ENCODE results near the gene EYS. TPM values are rescaled to one million over a fixed set of nuclear protein-coding genes. Genes with fewer than 3 reads are reported as not detected.

Gene EYS
- total and polyA plus RNA-seq, 4 donors: 0.08 to 0.63 (median 0.36) TPM

DNA sequence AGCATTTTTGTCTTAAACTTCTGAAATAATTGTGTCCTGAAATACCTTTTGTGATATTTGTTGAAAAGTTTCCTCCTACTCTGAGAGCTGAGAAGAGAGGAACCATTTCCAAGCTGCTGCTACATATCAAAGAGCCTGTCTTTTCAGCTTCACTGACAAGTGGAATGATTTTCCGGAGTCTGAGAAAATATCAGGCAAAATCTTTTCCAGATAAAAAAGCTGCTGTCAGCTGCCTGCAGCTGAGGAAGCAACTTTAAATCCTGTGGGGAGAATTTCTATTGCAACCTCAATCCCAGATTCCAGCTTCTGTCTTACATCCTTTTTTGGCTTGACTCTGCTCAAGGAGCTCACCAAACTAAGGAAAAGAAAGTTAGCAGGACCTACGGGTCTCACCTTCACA lies 1167.1 kb downstream of the EYS start:
- WGBS: 53% methylated on average over 2 of the region's 2 CpGs
- H3K4me3 ChIP-seq (ENCODE audit: low read depth in 1 of 3, low read length in 3 of 3): no peak overlapping the region
- H3K27me3 ChIP-seq (ENCODE audit: control insufficient read depth in 4 of 4, insufficient read depth in 4 of 4, low read length in 3 of 4): no peaks in the 10 kb centered on the region
- no peaks in the 10 kb centered on the region for H3K36me3 ChIP-seq (ENCODE audit: control insufficient read depth in 4 of 4, insufficient read depth in 3 of 4, low read depth in 1 of 4, low read length in 3 of 4)
- H3K4me1 ChIP-seq (ENCODE audit: control insufficient read depth in 4 of 4, insufficient read depth in 4 of 4, low read length in 3 of 4): no peaks in the 10 kb centered on the region
- TF ChIP-seq EGR1 (IDR thresholded peaks at IDR 0.05; ENCODE audit: low read depth in 2 of 2): no peak
- TF ChIP-seq JUND (IDR thresholded peaks at IDR 0.05): no peak
- TF ChIP-seq RAD21 (IDR thresholded peaks at IDR 0.05): no peak
- H3K27ac ChIP-seq (ENCODE audit: low read depth in 1 of 2, low read length in 2 of 2): no peak overlapping the region
- no peak overlapping the region for H3K9ac ChIP-seq (ENCODE audit: low read depth in 1 of 2, low read length in 2 of 2)
- no peaks in the 10 kb centered on the region for H3K9me3 ChIP-seq (ENCODE audit: control insufficient read depth in 4 of 4, low read length in 3 of 4)
- DNase-seq (ENCODE audit: low spot score): no peak

- TF ChIP-seq, protein P1, sequence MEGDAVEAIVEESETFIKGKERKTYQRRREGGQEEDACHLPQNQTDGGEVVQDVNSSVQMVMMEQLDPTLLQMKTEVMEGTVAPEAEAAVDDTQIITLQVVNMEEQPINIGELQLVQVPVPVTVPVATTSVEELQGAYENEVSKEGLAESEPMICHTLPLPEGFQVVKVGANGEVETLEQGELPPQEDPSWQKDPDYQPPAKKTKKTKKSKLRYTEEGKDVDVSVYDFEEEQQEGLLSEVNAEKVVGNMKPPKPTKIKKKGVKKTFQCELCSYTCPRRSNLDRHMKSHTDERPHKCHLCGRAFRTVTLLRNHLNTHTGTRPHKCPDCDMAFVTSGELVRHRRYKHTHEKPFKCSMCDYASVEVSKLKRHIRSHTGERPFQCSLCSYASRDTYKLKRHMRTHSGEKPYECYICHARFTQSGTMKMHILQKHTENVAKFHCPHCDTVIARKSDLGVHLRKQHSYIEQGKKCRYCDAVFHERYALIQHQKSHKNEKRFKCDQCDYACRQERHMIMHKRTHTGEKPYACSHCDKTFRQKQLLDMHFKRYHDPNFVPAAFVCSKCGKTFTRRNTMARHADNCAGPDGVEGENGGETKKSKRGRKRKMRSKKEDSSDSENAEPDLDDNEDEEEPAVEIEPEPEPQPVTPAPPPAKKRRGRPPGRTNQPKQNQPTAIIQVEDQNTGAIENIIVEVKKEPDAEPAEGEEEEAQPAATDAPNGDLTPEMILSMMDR (IDR thresholded peaks at IDR 0.05; ENCODE audit: low read depth, low read length, missing input control): no peak
- TF ChIP-seq FOXA1 (IDR thresholded peaks at IDR 0.05): no peak
- TF ChIP-seq HNF4G (IDR thresholded peaks at IDR 0.05): no peak
- TF ChIP-seq GABPA (IDR thresholded peaks at IDR 0.05 in 1 of 2, conservative IDR thresholded peaks at IDR 0.05 in 1 of 2): no peak
- no peak for TF ChIP-seq HNF4A (conservative IDR thresholded peaks at IDR 0.05)
- TF ChIP-seq JUND (IDR thresholded peaks at IDR 0.05): no peak
- no peak for TF ChIP-seq TAF1 (conservative IDR thresholded peaks at IDR 0.05)
- TF ChIP-seq NR2F2 (IDR thresholded peaks at IDR 0.05): no peak
- no peak for TF ChIP-seq FOXA2 (IDR thresholded peaks at IDR 0.05)
- no peak for TF ChIP-seq SP1 (IDR thresholded peaks at IDR 0.05)
- no peak for TF ChIP-seq RAD21 (IDR thresholded peaks at IDR 0.05)
- TF ChIP-seq, protein P2, sequence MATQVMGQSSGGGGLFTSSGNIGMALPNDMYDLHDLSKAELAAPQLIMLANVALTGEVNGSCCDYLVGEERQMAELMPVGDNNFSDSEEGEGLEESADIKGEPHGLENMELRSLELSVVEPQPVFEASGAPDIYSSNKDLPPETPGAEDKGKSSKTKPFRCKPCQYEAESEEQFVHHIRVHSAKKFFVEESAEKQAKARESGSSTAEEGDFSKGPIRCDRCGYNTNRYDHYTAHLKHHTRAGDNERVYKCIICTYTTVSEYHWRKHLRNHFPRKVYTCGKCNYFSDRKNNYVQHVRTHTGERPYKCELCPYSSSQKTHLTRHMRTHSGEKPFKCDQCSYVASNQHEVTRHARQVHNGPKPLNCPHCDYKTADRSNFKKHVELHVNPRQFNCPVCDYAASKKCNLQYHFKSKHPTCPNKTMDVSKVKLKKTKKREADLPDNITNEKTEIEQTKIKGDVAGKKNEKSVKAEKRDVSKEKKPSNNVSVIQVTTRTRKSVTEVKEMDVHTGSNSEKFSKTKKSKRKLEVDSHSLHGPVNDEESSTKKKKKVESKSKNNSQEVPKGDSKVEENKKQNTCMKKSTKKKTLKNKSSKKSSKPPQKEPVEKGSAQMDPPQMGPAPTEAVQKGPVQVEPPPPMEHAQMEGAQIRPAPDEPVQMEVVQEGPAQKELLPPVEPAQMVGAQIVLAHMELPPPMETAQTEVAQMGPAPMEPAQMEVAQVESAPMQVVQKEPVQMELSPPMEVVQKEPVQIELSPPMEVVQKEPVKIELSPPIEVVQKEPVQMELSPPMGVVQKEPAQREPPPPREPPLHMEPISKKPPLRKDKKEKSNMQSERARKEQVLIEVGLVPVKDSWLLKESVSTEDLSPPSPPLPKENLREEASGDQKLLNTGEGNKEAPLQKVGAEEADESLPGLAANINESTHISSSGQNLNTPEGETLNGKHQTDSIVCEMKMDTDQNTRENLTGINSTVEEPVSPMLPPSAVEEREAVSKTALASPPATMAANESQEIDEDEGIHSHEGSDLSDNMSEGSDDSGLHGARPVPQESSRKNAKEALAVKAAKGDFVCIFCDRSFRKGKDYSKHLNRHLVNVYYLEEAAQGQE (IDR thresholded peaks at IDR 0.05): no peak
- TF ChIP-seq YY1 (IDR thresholded peaks at IDR 0.05): no peak
- TF ChIP-seq, protein P3, sequence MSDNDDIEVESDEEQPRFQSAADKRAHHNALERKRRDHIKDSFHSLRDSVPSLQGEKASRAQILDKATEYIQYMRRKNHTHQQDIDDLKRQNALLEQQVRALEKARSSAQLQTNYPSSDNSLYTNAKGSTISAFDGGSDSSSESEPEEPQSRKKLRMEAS (IDR thresholded peaks at IDR 0.05): no peak
- TF ChIP-seq EGR1 (IDR thresholded peaks at IDR 0.05; ENCODE audit: low read depth in 2 of 2): no peak
- no peak for TF ChIP-seq RXRA (IDR thresholded peaks at IDR 0.05)
- TF ChIP-seq, protein P4, sequence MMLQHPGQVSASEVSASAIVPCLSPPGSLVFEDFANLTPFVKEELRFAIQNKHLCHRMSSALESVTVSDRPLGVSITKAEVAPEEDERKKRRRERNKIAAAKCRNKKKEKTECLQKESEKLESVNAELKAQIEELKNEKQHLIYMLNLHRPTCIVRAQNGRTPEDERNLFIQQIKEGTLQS (IDR thresholded peaks at IDR 0.05): no peak
- TF ChIP-seq, protein P5, sequence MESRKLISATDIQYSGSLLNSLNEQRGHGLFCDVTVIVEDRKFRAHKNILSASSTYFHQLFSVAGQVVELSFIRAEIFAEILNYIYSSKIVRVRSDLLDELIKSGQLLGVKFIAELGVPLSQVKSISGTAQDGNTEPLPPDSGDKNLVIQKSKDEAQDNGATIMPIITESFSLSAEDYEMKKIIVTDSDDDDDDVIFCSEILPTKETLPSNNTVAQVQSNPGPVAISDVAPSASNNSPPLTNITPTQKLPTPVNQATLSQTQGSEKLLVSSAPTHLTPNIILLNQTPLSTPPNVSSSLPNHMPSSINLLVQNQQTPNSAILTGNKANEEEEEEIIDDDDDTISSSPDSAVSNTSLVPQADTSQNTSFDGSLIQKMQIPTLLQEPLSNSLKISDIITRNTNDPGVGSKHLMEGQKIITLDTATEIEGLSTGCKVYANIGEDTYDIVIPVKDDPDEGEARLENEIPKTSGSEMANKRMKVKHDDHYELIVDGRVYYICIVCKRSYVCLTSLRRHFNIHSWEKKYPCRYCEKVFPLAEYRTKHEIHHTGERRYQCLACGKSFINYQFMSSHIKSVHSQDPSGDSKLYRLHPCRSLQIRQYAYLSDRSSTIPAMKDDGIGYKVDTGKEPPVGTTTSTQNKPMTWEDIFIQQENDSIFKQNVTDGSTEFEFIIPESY (IDR thresholded peaks at IDR 0.05): no peak
- 89% methylated on average over 4 of the region's 4 CpGs for WGBS
- no peaks in the 10 kb centered on the region for H3K9me3 ChIP-seq (ENCODE audit: control insufficient read depth in 4 of 4, low read length in 3 of 4)
Observed at GRCh38 chr6:64538722-64539121, 1168.3 kb downstream of the EYS start.

More at GRCh38 chr6:64538722-64539121, 1168.3 kb downstream of the EYS start:
- no peak overlapping the region for H3K9ac ChIP-seq (ENCODE audit: low read depth in 1 of 2, low read length in 2 of 2)
- H3K27ac ChIP-seq (ENCODE audit: low read depth in 1 of 2, low read length in 2 of 2): no peak overlapping the region
- no peaks in the 10 kb centered on the region for H3K36me3 ChIP-seq (ENCODE audit: control insufficient read depth in 4 of 4, insufficient read depth in 3 of 4, low read depth in 1 of 4, low read length in 3 of 4)
- H3K4me1 ChIP-seq (ENCODE audit: control insufficient read depth in 4 of 4, insufficient read depth in 4 of 4, low read length in 3 of 4): no peaks in the 10 kb centered on the region
- no peak overlapping the region for H3K4me3 ChIP-seq (ENCODE audit: low read depth in 1 of 3, low read length in 3 of 3)
- H3K27me3 ChIP-seq (ENCODE audit: control insufficient read depth in 4 of 4, insufficient read depth in 4 of 4, low read length in 3 of 4): no peaks in the 10 kb centered on the region
- DNase-seq (ENCODE audit: low spot score): no peak
